WTC11 (cell line): ENCODE results near the gene KLHL14. TPM values are rescaled to one million over a fixed set of nuclear protein-coding genes. Genes with fewer than 3 reads are reported as not detected.

Source experiments
- ATAC-seq: fragments of 200-7000 bp; cut with Tn5 transposase; 2 replicates; pipeline ENCODE4 v1.10.0; 2021; ENCODE audit warnings: mild to moderate bottlenecking, moderate library complexity
- CTCF ChIA-PET: fragments of 300-600 bp; sonication (Branson Sonifier 250); formaldehyde crosslinking; loops from one replicate; lab custom pipeline; 2021; ENCODE audit warnings: antibody characterized with exemption; lab: Charles Lee
- POLR2A ChIA-PET: fragments of 350-600 bp; sonication (Branson Sonifier 250); formaldehyde crosslinking; loops from one replicate; lab custom pipeline; 2021; ENCODE audit warnings: antibody characterized with exemption; lab: Charles Lee
- DNase-seq: peaks from one replicate; pipeline ENCODE4 v3.0.0; 2021; ENCODE audit warnings: low spot score
- H3K27ac Mint-ChIP-seq: 2 replicates; pipeline ENCODE4 v1.8.0; 2021; ENCODE audit warnings: mixed read lengths
- H3K27me3 Mint-ChIP-seq: 2 replicates; pipeline ENCODE4 v1.8.0; 2021; ENCODE audit warnings: low read depth, mild to moderate bottlenecking, moderate library complexity, mixed read lengths
- H3K36me3 Mint-ChIP-seq: 2 replicates; pipeline ENCODE4 v1.8.0; 2021; ENCODE audit warnings: mixed read lengths
- H3K4me1 Mint-ChIP-seq: 2 replicates; pipeline ENCODE4 v1.8.0; 2022; ENCODE audit warnings: mixed read lengths
- H3K4me3 Mint-ChIP-seq: 2 replicates; pipeline ENCODE4 v1.8.0; 2021; ENCODE audit warnings: mild to moderate bottlenecking, moderate library complexity, mixed read lengths
- H3K9me3 Mint-ChIP-seq: 2 replicates; pipeline ENCODE4 v1.8.0; 2021; ENCODE audit warnings: mixed read lengths
- AFF4 ChIP-seq: sonication (generic); formaldehyde crosslinking; IDR thresholded peaks from 2 replicates; pipeline ENCODE4 v1.8.1; 2023; ENCODE audit warnings: mild to moderate bottlenecking, missing genetic modification reagents, borderline replicate concordance
- CTCF ChIP-seq: fragments of 200-600 bp; IDR thresholded peaks from 2 replicates; pipeline ENCODE4 v1.8.0; 2022; ENCODE audit warnings: antibody characterized with exemption
- FOXP1 ChIP-seq: sonication (generic); formaldehyde crosslinking; IDR thresholded peaks from 2 replicates; pipeline ENCODE4 v1.8.0; 2022; ENCODE audit warnings: missing genetic modification reagents, mild to moderate bottlenecking, moderate library complexity, borderline replicate concordance
- NR2C2 ChIP-seq: sonication (generic); formaldehyde crosslinking; IDR thresholded peaks from 2 replicates; pipeline ENCODE4 v1.8.0; 2022; ENCODE audit warnings: mild to moderate bottlenecking, missing genetic modification reagents
- NR3C1 ChIP-seq: sonication (generic); formaldehyde crosslinking; conservative IDR thresholded peaks from 2 replicates; pipeline ENCODE4 v1.8.1; 2023; ENCODE audit warnings: low read depth, mild to moderate bottlenecking, missing genetic modification reagents
- PREB ChIP-seq: sonication (generic); formaldehyde crosslinking; IDR thresholded peaks from 2 replicates; pipeline ENCODE4 v1.8.1; 2022; ENCODE audit warnings: mild to moderate bottlenecking, missing genetic modification reagents, moderate library complexity, borderline replicate concordance
- RELA ChIP-seq: sonication (generic); formaldehyde crosslinking; IDR thresholded peaks from 2 replicates; pipeline ENCODE4 v1.8.1; 2022; ENCODE audit warnings: missing genetic modification reagents, mild to moderate bottlenecking, borderline replicate concordance
- ZNF263 ChIP-seq: sonication (generic); formaldehyde crosslinking; IDR thresholded peaks from 2 replicates; pipeline ENCODE4 v1.8.1; 2022; ENCODE audit warnings: low read depth, mild to moderate bottlenecking, moderate library complexity, missing genetic modification reagents
- total RNA-seq: library from RNA; stranded (reverse); gene quantifications from 3 replicates; pipeline ENCODE4 v1.2.3, GENCODE V29; 2021
- TF ChIP-seq, protein P1 (sequence below): sonication (generic); formaldehyde crosslinking; IDR thresholded peaks from 2 replicates; pipeline ENCODE4 v1.8.0; 2022; ENCODE audit warnings: mild to moderate bottlenecking, missing genetic modification reagents
- TF ChIP-seq, protein P2 (sequence below): sonication (generic); formaldehyde crosslinking; IDR thresholded peaks from 2 replicates; pipeline ENCODE4 v1.8.1; 2023; ENCODE audit warnings: mild to moderate bottlenecking, missing genetic modification reagents, moderate library complexity
- TF ChIP-seq, protein P3 (sequence below): fragments of 250-450 bp; sonication (Bioruptor Pico); IDR thresholded peaks from 2 replicates; pipeline ENCODE4 v1.9.0; 2021; ENCODE audit warnings: mild to moderate bottlenecking, borderline replicate concordance
- TF ChIP-seq, protein P4 (sequence below): sonication (generic); formaldehyde crosslinking; IDR thresholded peaks from 2 replicates; pipeline ENCODE4 v1.8.0; 2022; ENCODE audit warnings: missing genetic modification reagents

Gene KLHL14
- total RNA-seq, 1 experiment from 2014 or later = 4.3 TPM

DNA sequence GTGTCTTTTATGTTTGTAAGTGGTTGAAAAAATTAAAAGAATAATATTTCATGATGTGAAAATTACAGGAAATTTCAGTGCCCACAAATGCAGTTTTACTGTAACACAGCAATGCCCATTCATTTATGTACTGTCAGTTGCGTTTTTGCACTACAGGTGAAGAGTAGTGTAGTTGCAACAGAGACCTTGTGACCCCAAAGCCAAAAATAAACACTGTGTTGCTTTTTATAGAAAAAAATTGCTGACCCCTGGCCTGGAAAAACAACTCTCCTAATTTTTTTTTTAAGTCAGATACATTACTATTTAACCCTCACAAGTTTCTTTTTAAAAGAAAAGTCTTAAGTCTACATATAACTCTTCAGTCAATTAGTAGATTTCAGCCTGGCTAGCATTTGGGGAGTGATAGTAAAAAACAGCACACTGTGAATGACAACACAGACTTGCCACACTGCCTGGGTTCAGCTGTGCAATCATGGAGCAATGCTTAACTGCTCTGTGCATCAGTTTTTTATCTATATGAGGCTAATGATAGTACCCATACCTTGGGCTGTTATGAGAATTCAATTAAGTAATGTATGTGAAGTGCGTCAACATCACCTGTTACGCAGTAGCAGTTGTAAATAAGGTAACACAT is 8.1 kb downstream of the KLHL14 start:
- peaks cover 16% of the 10 kb centered on the region for H3K27me3 Mint-ChIP-seq
- ATAC-seq (no peak), DNase-seq (no peak)
- peaks cover 49% of the 10 kb centered on the region for H3K4me1 Mint-ChIP-seq
- no peak overlapping the region for H3K27ac Mint-ChIP-seq
- H3K4me3 Mint-ChIP-seq = no peak overlapping the region
- TF ChIP-seq, protein P1, sequence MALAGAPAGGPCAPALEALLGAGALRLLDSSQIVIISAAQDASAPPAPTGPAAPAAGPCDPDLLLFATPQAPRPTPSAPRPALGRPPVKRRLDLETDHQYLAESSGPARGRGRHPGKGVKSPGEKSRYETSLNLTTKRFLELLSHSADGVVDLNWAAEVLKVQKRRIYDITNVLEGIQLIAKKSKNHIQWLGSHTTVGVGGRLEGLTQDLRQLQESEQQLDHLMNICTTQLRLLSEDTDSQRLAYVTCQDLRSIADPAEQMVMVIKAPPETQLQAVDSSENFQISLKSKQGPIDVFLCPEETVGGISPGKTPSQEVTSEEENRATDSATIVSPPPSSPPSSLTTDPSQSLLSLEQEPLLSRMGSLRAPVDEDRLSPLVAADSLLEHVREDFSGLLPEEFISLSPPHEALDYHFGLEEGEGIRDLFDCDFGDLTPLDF = no peak
- no peaks in the 10 kb centered on the region for H3K36me3 Mint-ChIP-seq
- ChIA-PET CTCF (no interaction called here), POLR2A (no interaction called here)
- no peaks in the 10 kb centered on the region for H3K9me3 Mint-ChIP-seq

- no peak for TF ChIP-seq ZNF263 (CRISPR knock-in tag)
- TF ChIP-seq NR2C2 (CRISPR knock-in tag) = no peak
- TF ChIP-seq, protein P1 = no peak
- TF ChIP-seq PREB (CRISPR knock-in tag) = no peak
- TF ChIP-seq, protein P2, sequence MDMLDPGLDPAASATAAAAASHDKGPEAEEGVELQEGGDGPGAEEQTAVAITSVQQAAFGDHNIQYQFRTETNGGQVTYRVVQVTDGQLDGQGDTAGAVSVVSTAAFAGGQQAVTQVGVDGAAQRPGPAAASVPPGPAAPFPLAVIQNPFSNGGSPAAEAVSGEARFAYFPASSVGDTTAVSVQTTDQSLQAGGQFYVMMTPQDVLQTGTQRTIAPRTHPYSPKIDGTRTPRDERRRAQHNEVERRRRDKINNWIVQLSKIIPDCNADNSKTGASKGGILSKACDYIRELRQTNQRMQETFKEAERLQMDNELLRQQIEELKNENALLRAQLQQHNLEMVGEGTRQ (CRISPR knock-in tag) = no peak
- no peak for TF ChIP-seq NR3C1 (CRISPR knock-in tag)
- no peak for TF ChIP-seq FOXP1
- no peak for TF ChIP-seq CTCF
- TF ChIP-seq RELA = no peak
- TF ChIP-seq, protein P3, sequence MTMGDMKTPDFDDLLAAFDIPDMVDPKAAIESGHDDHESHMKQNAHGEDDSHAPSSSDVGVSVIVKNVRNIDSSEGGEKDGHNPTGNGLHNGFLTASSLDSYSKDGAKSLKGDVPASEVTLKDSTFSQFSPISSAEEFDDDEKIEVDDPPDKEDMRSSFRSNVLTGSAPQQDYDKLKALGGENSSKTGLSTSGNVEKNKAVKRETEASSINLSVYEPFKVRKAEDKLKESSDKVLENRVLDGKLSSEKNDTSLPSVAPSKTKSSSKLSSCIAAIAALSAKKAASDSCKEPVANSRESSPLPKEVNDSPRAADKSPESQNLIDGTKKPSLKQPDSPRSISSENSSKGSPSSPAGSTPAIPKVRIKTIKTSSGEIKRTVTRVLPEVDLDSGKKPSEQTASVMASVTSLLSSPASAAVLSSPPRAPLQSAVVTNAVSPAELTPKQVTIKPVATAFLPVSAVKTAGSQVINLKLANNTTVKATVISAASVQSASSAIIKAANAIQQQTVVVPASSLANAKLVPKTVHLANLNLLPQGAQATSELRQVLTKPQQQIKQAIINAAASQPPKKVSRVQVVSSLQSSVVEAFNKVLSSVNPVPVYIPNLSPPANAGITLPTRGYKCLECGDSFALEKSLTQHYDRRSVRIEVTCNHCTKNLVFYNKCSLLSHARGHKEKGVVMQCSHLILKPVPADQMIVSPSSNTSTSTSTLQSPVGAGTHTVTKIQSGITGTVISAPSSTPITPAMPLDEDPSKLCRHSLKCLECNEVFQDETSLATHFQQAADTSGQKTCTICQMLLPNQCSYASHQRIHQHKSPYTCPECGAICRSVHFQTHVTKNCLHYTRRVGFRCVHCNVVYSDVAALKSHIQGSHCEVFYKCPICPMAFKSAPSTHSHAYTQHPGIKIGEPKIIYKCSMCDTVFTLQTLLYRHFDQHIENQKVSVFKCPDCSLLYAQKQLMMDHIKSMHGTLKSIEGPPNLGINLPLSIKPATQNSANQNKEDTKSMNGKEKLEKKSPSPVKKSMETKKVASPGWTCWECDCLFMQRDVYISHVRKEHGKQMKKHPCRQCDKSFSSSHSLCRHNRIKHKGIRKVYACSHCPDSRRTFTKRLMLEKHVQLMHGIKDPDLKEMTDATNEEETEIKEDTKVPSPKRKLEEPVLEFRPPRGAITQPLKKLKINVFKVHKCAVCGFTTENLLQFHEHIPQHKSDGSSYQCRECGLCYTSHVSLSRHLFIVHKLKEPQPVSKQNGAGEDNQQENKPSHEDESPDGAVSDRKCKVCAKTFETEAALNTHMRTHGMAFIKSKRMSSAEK = no peak
- no peak for TF ChIP-seq AFF4 (CRISPR knock-in tag)
- TF ChIP-seq, protein P4, sequence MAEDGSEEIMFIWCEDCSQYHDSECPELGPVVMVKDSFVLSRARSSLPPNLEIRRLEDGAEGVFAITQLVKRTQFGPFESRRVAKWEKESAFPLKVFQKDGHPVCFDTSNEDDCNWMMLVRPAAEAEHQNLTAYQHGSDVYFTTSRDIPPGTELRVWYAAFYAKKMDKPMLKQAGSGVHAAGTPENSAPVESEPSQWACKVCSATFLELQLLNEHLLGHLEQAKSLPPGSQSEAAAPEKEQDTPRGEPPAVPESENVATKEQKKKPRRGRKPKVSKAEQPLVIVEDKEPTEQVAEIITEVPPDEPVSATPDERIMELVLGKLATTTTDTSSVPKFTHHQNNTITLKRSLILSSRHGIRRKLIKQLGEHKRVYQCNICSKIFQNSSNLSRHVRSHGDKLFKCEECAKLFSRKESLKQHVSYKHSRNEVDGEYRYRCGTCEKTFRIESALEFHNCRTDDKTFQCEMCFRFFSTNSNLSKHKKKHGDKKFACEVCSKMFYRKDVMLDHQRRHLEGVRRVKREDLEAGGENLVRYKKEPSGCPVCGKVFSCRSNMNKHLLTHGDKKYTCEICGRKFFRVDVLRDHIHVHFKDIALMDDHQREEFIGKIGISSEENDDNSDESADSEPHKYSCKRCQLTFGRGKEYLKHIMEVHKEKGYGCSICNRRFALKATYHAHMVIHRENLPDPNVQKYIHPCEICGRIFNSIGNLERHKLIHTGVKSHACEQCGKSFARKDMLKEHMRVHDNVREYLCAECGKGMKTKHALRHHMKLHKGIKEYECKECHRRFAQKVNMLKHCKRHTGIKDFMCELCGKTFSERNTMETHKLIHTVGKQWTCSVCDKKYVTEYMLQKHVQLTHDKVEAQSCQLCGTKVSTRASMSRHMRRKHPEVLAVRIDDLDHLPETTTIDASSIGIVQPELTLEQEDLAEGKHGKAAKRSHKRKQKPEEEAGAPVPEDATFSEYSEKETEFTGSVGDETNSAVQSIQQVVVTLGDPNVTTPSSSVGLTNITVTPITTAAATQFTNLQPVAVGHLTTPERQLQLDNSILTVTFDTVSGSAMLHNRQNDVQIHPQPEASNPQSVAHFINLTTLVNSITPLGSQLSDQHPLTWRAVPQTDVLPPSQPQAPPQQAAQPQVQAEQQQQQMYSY (CRISPR knock-in tag) = no peak
- TF ChIP-seq, all 79 proteins: peak for 0
- peaks cover 4% of the 10 kb centered on the region; the same call in 1 of the 2 replicates for H3K27me3 Mint-ChIP-seq
- H3K27ac Mint-ChIP-seq = no peak overlapping the region
- no peaks in the 10 kb centered on the region for H3K9me3 Mint-ChIP-seq
- ChIA-PET POLR2A (no interaction called here), CTCF (no interaction called here)
- no peak overlapping the region for H3K4me3 Mint-ChIP-seq
- no peak for DNase-seq
- H3K4me1 Mint-ChIP-seq = peaks cover 52% of the 10 kb centered on the region
- H3K36me3 Mint-ChIP-seq = no peaks in the 10 kb centered on the region
- ATAC-seq = no peak
These were observed 9.5 kb downstream of the KLHL14 start for GRCh38 chr18:32763293-32763692.
